Amniotic stem cell (primary cell): ENCODE results near the gene NRDC.

Source experiments
- DNase-seq: peaks from one replicate; lab custom pipeline; 2025; lab: John Stamatoyannopoulos, UW

NRDC gene, protein sequence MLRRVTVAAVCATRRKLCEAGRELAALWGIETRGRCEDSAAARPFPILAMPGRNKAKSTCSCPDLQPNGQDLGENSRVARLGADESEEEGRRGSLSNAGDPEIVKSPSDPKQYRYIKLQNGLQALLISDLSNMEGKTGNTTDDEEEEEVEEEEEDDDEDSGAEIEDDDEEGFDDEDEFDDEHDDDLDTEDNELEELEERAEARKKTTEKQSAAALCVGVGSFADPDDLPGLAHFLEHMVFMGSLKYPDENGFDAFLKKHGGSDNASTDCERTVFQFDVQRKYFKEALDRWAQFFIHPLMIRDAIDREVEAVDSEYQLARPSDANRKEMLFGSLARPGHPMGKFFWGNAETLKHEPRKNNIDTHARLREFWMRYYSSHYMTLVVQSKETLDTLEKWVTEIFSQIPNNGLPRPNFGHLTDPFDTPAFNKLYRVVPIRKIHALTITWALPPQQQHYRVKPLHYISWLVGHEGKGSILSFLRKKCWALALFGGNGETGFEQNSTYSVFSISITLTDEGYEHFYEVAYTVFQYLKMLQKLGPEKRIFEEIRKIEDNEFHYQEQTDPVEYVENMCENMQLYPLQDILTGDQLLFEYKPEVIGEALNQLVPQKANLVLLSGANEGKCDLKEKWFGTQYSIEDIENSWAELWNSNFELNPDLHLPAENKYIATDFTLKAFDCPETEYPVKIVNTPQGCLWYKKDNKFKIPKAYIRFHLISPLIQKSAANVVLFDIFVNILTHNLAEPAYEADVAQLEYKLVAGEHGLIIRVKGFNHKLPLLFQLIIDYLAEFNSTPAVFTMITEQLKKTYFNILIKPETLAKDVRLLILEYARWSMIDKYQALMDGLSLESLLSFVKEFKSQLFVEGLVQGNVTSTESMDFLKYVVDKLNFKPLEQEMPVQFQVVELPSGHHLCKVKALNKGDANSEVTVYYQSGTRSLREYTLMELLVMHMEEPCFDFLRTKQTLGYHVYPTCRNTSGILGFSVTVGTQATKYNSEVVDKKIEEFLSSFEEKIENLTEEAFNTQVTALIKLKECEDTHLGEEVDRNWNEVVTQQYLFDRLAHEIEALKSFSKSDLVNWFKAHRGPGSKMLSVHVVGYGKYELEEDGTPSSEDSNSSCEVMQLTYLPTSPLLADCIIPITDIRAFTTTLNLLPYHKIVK

GRCh38 chr1:51878616-51879336 is at the start of gene NRDC:
Gene NRDC (minus strand): TSS chr1:51878727. CDS start chr1:51878615, 112 bp downstream.
- DNase-seq: peak; percentile 100

DNA sequence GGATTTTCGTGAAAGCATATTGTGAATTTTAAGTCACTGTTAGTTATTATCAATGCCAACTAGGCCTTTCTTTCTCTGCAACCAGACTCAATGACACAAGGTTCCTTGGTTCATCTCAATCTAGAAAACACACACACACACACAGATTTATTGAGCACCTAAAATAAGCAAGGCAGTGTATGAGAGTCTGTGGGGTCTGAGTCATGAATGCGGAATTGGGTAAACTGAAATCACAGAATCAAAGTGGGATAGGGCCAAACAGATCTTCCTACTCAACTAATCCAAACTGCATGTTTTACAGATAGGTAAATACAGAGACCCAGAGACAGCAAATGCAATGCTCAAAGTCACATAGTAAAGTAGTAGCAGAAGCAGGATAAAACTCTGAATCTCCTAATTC is 48.5 kb upstream of the NRDC start:
- DNase-seq: no peak

DNA sequence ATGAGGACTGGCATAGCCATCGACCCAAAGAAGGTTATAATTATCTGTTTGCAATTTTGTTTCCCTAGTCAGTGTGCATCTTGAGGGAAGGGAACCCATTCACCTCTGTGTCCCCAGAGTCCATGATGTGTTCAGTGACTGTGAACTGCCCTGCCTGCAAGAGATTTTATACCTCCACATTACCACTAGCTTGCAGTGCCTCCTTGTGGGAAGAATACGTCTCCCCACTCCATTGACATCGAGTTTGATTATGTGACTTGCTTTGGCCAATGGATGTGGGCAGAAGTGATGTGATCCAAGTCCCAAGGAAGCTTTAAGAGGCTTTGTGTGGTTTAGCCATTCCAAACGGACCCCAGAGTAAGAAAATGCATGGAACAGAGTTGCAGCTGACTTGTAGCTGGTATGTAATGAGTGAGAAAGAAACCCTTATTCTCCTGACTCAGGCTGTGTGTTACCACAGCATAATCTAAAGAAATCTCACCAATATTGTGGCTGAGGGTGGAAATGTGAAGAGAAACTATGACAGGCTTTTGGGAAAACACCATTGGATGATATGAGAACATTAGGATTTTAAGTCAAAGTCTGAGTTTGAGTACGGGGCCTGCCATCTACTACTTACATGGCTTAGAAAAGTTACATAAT is 47.8 kb upstream of the NRDC start:
- DNase-seq: no peak

DNA sequence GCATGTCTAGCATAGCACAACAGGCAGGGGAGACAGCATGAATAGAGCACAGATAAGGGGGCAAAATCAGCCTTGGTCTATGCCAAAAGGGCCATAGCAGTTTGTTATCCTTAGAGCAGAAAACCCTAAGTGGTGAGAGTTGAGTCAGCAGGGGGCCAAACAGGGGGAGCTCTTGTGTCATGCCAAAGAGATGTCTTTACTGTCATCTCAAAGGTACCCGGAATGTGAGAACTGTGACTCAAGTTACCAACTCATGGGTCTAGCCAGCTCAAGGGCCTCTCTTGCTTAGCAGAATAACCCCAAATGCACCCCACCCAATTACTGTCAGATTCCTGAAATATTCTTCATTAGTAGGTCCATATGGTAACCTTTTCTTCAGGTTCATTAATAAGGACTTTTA is 45.9 kb upstream of the NRDC start:
- DNase-seq: no peak

- DNase-seq: no peak
These were observed 43.5 kb upstream of the NRDC start for GRCh38 chr1:51922040-51922439.

DNA sequence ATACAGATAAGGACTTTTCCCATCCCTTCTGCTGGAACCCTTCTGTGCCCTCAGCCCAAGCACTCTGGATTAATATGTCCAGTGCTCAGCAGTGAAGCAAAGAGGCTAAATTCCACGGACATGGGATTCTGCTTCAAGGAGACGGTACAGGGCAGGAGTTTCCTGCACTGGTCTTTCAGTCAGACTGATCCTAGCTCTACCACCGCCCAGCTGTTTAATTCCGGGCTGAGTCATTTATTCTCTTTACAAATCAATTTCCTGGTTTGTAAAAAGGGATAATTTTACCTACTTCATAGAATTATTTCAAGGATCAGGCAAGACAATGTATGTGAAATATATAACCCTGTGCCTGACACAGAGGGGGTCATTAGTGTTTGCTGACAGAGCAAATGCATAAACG is 41.6 kb upstream of the NRDC start:
- DNase-seq: no peak

DNA sequence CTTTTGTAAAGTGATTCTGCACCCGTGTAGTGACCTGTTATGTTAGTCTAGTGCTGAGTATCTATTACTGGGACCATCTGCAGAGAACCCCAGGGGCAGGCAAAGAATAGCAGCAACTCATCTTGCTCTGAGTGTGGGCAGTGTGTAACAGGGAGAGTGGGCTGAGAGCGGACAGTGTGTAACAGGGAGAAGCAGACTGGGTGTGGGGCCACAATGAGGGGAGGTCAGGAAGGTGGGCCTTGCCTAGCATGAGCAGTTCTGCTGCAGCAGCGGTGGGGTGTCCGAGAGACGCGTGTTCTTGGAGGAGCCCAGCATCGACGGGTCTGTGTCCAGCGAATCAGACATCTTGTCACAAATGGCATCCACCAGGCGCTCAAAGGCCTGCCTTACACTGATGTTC is 41.2 kb upstream of the NRDC start:
- DNase-seq: no peak

GRCh38 chr1:51916587-51917405 is 38.3 kb upstream of the NRDC start:
- DNase-seq: no peak

DNA sequence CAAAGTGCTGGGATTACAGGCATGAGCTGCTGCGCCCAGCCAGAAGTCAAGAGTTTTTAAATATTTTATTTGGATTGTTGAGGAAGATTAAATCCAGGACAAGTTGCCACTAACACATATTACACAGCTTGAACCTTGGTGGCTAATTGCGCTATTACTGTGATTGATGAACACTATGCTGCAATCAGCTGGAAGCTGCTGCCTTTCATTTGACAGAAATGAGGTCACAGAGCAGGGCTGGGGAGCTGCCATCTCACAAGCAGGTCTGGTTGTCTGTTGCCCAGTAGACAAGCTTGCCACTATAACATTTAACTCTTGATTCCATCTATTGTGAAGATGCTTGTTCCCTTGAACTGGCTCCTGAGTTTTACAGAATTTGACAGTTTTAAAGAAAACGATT is 37.4 kb upstream of the NRDC start:
- no peak for DNase-seq

DNA sequence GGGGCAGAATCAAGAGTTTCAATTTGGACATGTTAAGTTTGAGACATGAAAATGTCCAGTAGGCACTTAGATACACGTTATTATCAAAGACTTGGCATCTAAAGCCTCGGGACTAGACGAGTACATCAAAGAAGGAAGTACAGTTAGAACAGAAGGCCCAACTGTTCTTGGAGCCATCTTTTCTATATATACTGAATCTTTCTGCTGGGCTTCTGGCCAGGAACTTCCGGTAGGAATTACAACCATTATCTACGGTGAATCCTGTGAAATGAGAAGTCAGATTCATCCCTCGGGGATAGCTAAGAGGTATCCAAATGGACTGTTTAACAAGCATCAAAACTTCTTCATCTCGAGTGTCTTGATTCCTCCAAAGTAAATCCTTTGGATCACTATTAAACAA is 34.4 kb upstream of the NRDC start:
- no peak for DNase-seq

DNA sequence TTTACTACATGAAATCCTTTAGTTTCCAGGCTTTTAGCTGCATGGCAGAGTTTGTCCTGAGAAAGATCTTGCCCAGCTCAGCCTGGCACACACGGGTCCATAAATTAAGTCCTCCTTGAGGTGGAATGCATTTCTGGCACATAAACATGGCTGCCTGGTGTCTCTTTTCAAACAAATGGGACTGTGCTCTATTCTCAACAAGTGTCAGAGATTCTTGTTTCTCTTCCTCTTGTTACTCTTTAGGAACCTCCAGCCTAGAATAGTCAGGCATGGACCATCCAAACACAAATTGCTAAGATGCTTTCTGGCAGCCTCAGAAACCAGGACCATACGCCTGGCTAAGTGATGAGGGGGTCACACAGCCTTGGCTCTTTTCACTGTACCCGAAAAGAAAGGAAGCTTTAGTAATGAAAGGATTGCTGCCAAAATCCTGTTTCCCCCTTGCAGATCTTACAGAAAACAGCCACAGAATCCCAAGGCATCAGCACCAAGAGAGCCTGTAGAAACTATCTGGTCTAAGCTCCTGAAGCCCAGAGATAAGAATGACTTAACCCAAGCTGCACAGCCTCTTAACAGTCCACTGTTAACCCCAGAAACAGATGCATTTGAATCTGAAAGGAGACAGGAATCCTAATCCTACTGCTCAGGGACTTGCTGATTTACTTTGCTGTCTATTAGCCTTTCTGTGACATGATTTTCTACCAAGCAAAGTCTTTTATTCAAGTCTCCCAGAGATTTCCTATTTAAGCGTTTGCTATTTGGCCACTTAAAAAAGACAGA is 31.9 kb upstream of the NRDC start:
- no peak for DNase-seq

- no peak for DNase-seq
These were observed 30.0 kb upstream of the NRDC start for GRCh38 chr1:51908499-51908898.

- no peak for DNase-seq
These were observed 28.7 kb upstream of the NRDC start for GRCh38 chr1:51907079-51907702.

DNA sequence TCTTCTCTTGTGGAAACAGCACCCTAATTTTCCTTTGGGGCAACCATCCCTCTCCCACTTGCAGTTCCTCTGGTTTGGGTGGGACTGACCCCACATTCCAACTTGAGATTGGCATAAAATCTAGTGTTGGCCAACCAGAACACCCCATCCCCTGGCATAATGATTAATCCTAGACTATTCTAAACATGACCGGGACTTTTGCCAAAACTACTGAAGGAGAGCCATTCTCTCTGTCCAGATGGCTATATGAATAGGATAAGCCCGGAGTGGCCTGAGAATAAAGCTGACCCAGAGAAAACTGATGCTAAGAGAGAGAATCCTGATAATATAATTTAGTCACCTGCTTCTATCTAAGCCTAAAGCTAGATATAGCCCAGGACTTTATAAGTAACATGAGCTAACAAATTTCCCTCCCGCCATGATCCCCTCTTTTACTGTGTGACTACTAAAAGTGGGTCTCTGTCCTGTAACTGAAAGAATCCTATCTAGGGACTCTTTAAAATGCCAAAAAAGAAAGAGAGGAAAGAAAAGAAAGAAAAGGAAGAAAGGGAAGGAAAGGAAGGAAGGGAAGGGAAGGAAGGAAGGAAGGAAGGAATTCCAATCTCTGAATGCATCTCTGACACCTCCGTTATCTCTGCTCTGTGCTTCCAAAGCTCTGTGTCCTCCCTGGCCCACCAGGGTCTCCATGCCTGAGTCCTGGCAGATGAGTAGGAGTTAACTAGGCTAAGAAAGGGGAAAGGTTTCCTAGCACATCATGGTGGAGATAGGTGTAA is 28.0 kb upstream of the NRDC start:
- DNase-seq: no peak

- DNase-seq: no peak
These were observed 23.9 kb upstream of the NRDC start for GRCh38 chr1:51902456-51902855.

DNA sequence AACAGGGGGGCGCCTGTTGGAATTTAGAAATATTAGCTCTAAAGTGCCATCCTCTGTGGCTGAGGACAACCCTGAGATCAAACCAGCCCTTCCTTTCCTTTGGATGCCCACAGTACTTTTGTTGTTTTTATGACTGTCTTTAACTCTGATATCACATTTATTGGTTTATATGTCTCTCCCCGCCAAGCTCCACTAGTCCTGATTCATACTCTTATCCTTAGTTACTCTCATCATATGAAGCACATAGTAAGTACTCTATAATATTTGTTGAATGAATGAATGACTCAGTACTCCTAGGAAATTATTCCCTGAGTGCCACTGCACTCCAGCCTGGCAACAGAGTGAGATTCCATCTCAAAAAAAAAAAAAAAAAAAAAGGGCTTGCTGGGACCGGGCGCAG is 22.6 kb upstream of the NRDC start:
- DNase-seq: no peak

GRCh38 chr1:51899022-51899421 is 20.5 kb upstream of the NRDC start:
- no peak for DNase-seq

- DNase-seq: no peak
These were observed 19.7 kb upstream of the NRDC start for GRCh38 chr1:51898090-51898734.
